Stimulated activated CD8-positive, alpha-beta memory T cell treated with anti-CD3 and anti-CD28 coated beads, Interleukin-7, amount 100 ng/mL, for 1 hour (primary cell): ENCODE data around the gene CHRM4.

Experiments used
- DNase-seq, 2 donors: peaks; one replicate each; pipeline ENCODE4 v3.0.0-alpha.2; 2020; ENCODE audit warnings: low read depth in 2 of 2

The CHRM4 gene

DNA sequence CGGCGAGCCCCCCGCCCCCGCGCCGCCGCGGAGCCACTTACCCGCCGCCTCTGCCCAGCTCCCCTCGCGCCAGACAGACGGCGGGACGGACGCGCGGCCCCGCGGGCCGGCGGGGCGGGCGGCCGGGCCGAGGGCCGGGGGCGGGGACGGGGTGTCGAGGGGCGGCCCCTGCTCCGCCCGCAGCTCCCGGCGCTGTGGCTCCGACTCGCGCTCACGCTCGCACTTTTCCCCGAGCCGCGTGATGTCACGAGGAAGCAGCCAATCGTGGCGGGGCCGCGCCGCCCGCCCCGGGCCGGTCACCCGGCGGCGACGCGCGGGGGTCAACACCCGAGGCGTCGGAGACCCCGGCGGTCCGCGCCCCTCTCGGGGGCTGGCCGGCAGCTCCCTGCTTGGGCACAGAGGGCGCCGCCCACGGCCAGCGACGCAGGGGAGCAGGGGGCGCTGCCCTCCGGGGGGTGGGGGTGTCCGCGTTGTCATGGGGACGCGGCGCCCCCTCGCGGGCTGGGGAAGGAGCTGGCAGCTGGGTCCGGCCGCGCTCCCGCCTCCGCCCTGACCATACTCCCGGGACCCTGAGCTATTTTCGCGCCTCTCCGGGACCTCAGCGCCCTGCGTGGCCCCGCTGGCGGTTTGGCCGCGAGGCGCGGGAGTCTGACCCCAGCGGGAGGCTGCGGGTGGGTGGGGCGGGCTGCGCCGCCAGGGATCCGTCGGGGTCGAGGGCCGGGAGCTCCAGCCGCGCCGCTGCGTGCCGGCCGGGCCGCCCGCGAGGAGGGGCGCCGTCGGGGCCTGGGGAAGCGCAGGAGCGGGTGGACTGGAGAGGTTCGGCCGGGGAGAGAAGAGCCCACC, at the start of gene CHRM4:
TSS of gene CHRM4 (minus strand) at position 199 of the 843 bp plus-strand sequence. CDS start 5,219 bp downstream, outside the sequence.
- DNase-seq, result no peak

DNA sequence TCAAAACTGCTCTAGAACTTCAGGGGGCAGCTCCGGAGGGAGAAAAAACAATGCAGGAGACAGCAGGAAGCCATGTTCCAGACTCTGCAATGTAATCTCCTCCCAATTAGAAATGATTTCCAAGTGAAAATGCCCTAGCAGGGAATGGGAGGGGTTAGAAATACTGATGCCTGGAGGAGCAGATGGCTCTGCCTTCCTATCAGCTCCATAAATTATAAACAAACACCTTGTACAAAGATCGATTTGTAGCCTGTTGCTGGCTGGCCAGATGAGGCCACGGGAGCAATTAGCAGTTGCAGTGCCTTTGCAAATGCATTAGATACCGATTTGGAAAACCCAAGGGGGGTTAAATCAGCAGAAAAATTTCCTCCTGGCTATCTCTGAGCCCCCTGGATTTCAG, 46.6 kb upstream of the CHRM4 start:
- DNase-seq, result no peak

GRCh38 chr11:46437122-46437689, 45.6 kb upstream of the CHRM4 start:
- no peak for DNase-seq

- no peak for DNase-seq
These were observed 44.5 kb upstream of the CHRM4 start for GRCh38 chr11:46436113-46436512.

DNA sequence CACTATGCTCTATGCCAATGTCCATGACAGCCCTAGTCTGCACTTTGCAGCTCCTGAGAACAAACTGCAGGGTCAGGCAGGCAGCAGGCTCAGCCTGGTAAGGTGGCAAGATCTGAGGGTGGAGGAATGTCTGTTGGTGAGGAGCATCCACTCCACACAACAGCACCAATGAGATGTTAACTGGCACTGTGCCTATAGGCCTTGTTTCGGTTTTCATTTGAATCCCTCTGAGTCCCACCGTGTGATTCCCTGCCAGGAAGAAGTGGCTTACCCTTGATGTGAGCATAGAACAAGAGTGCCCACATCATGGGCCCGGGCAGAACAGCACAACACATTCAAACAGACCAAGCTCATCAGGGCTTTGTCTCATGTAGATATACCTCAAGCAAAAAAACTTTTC, 44.1 kb upstream of the CHRM4 start:
- no peak for DNase-seq

DNA sequence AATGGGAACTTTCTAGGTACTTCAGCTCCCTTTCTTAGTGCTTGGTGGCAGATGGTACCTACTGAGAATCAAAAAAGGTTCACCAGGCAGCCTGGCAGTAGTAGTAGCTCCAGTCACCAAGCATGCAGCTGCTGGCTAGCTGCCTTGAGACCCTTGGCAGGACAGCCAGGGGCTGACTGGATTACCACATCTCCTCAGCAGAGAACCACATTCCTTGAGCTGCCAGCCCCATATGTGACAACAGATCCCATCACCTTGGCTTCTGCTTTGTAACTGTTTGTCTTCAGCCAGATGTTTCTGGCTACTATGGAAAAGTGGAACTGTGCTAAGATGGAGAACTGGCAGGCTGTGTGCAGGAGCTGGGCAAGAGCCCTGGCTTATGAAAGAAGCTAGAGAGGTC, 39.6 kb upstream of the CHRM4 start:
- DNase-seq, result no peak

- DNase-seq, result no peak
These were observed 38.1 kb upstream of the CHRM4 start for GRCh38 chr11:46429717-46430116.

GRCh38 chr11:46427364-46427763, 35.8 kb upstream of the CHRM4 start:
- DNase-seq, result no peak

DNA sequence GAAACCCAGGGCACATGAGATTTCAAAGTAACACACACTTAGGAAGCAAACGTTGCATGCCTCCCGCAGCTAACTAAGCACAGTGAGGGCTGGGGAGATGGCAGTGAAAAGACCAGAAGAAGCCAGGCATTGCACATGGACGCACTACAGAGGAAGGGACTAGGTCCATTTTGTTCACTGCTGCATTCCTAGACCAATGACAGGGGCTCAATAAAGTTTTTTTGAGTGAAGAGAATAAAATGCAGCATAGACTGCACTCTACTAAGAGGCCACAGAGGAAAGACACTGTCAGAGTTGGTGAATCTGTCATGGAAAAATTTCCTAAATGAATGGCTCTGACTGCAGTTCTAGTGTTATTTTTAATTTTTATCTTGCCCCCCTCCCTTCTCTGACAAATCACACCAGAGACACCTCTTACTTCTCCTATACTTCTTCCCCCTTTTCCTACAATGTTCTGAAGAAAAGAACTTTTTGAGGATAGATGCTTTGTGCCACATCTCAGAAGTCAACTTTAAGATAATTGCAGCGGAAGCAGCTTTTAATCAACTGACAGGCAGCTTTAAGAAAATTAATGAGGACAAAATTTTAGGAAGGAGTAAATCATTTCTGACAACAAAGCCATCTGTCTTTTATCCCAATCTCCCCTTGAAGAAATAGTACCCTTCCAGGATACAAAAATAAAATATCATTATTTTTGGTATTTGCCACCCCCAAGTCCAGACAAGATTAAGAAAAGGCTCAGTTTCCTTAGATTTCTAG, 34.8 kb upstream of the CHRM4 start:
- no peak for DNase-seq

DNA sequence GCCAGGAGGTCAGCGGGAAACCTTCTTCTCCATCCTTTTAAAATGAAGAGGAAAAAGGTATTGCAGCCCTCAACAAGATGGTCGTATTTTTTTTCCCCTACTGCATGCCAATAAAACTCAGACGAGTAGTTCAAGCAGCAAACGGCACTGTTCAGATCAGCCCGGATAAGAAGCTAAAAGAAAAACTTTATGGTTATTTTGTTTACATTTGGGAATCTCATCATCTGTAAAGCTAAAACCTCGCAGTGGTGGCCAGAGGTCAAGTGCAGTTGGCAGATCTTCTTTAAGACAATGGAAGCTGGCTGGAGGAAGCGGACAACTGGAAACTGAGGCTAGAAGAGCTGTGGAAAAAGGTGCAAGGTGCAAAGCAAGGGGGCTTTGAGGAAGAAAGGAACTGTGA, 31.0 kb upstream of the CHRM4 start:
- no peak for DNase-seq

- DNase-seq, result no peak
These were observed 29.8 kb upstream of the CHRM4 start for GRCh38 chr11:46421257-46421880.

- DNase-seq, result no peak
These were observed 28.9 kb upstream of the CHRM4 start for GRCh38 chr11:46420513-46420912.

GRCh38 chr11:46418751-46419150, 27.2 kb upstream of the CHRM4 start:
- no peak for DNase-seq

DNA sequence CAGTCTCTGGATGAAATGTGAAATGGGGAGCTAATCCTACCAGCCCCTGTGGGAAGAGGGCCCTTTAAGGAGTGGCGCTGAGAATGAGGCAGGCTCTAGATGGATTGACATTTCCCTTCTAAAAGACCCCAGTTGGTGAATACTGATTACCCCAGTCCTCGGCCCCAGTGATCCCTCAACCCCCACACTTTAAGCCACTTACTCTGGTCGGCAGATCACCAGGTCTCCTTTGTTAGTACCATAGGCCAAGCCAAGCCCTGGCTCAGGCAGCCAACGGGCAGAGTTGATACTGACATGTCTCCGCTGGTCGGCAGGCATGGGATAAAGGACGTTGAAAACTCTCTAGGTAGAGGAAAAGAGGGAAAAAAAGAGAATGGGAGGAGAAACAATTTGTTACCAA, 26.1 kb upstream of the CHRM4 start:
- DNase-seq, result no peak

DNA sequence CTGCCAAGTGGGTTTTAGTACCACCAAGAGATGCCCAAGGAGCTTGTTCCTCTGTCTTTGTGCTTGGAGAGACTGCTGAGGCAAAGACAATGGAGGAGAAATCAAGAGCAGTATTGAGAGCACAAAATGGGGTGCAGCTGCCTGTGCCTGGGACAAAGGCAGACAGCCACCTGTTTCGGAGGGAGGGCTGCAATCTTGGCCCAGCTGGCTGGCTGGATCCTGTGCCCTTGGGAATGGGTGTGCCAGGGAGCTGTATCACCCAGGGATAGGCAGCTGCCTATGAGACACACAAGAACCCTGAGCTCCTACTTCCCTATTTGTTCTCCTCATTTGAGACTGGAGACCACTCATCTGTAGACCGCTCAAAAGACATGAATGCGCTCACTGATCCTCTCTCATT, 23.3 kb upstream of the CHRM4 start:
- DNase-seq, result no peak

DNA sequence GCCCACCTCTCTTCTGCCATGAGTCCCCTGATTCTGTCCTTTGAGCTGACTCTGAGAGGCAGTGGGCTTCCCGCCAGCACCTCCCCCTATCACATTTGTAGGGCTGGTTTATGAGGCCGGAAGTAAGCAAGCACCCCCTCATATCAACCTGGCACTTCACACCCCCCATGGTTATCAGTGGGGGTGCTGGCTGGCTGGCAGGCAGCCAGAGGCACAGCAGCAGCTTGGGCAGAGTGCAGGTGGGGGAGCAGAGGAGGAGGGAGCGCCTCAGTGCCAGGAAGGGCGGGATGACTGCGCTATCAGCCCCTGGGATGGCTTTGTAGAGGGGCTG, 22.9 kb upstream of the CHRM4 start:
- DNase-seq, result no peak

GRCh38 chr11:46413760-46414465, 22.3 kb upstream of the CHRM4 start:
- DNase-seq, result no peak

DNA sequence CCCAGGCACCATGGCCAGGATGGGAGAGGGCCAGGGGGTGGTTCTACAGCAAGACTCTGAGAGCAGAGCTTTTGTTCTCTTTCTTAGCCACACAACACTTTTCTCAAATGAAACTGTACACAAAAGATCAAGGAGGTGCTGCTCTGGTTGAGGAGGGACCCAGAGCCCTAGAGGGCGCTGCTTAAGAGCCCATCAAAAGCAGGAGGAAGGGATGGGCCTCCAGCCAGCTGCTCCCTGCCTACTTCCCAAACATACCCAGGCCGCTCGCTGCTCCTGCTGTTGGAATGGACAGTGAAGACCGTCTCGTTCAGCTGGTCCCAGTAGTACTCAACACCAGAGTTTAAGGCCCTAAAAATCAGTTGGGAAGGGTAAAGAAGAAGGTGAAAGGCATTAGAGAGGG, 18.4 kb upstream of the CHRM4 start:
- no peak for DNase-seq

DNA sequence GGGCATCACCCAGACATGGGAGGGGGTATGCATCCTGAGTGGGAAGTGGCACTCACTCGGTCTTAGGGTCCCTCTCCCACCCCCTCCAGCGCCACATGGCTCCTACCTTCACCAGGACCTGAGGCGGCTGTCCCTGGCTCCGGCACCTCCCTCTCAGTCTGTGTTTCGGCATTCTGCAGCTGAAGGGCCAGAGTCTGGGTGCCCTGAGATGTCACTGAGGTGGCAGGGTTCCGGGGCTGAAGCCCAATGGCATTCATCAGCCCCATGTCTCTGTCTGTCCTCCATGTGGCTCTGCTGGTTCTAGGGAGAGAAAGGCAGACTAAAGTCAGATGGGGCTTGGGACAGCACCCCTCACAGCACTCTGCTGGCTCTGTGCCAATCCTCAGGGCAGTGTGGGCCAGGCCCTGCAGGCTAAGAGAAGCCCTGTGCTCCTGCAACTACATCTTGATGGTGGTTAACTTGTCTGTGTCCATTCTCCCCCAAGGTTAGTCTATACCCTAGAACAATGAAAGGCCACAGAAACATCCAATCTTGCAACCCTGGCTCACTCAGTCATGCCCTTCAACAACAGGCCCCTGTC, 16.9 kb upstream of the CHRM4 start:
- no peak for DNase-seq

DNA sequence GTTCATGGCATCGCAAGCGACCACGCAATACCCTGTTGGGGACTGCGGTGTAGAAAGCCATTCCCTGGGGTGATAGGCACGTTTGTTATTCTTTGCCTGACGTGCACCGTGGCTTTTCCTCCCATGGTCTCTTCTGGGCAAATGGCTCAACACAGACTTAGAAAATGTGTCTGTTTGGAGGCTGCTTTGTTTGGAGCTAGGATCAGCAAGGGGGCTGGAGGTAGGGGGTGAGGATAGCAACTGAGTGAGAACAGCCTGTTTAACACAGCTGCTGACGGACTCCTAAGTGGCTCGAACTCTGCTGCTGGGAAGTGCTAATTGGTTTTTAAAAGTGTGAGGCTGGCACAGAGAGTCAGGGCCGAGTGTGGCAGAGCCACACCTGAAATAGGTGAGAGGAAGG, 16.1 kb upstream of the CHRM4 start:
- DNase-seq, result no peak

GRCh38 chr11:46404476-46405017, 13.0 kb upstream of the CHRM4 start:
- no peak for DNase-seq
